ENCODE data around the gene UNC5CL. TPM values are rescaled to one million over a fixed set of nuclear protein-coding genes. Genes with fewer than 3 reads are reported as not detected.

Gene UNC5CL
- total RNA-seq, 1 experiment from 2014 or later = 0.58 TPM

- Histone ChIP-seq H3K4me2 (ENCODE audit: low read length) (no peak overlapping the region), H3K4me3 (ENCODE audit: low read length) (no peak overlapping the region), H3K27me3 (ENCODE audit: low read length) (no peaks in the 10 kb centered on the region), H3K79me2 (ENCODE audit: low read length) (no peaks in the 10 kb centered on the region), H3K9me3 (ENCODE audit: low read length) (no peaks in the 10 kb centered on the region), H2AFZ (ENCODE audit: low read length) (no peak overlapping the region), H3K36me3 (ENCODE audit: low read depth, low read length) (no peaks in the 10 kb centered on the region), H3F3A (ENCODE audit: low read length, unreplicated experiment) (no peaks in the 10 kb centered on the region), H3K4me1 (ENCODE audit: insufficient read depth, low read length) (peaks cover 22% of the 10 kb centered on the region), H4K20me1 (ENCODE audit: low read length) (no peaks in the 10 kb centered on the region), H3K9me2 (replicated peaks; ENCODE audit: low read length) (no peaks in the 10 kb centered on the region), H3K27ac (ENCODE audit: low read length) (no peak overlapping the region), H3K9ac (ENCODE audit: low read length) (no peak overlapping the region)
- POLR2A ChIA-PET (ENCODE audit: unreplicated experiment) = no interaction called here
- no peak for DNase-seq
- TF ChIP-seq EZH2 (IDR thresholded peaks at IDR 0.05; ENCODE audit: low read length, unreplicated experiment) = no peak
- TF ChIP-seq EZH2phosphoT487 (IDR thresholded peaks at IDR 0.05; ENCODE audit: borderline replicate concordance, low read length) = no peak
- TF ChIP-seq, protein P1, sequence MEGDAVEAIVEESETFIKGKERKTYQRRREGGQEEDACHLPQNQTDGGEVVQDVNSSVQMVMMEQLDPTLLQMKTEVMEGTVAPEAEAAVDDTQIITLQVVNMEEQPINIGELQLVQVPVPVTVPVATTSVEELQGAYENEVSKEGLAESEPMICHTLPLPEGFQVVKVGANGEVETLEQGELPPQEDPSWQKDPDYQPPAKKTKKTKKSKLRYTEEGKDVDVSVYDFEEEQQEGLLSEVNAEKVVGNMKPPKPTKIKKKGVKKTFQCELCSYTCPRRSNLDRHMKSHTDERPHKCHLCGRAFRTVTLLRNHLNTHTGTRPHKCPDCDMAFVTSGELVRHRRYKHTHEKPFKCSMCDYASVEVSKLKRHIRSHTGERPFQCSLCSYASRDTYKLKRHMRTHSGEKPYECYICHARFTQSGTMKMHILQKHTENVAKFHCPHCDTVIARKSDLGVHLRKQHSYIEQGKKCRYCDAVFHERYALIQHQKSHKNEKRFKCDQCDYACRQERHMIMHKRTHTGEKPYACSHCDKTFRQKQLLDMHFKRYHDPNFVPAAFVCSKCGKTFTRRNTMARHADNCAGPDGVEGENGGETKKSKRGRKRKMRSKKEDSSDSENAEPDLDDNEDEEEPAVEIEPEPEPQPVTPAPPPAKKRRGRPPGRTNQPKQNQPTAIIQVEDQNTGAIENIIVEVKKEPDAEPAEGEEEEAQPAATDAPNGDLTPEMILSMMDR (conservative IDR thresholded peaks at IDR 0.05; ENCODE audit: low read depth, low read length) = no peak
- no peak for ATAC-seq
- BruUV-seq (replicated peaks) = no TSS peak
- CTCF ChIA-PET = no interaction called here
- intact Hi-C loops (cut with micrococcal nuclease) = no loop called here
These were observed 816 bp downstream of the UNC5CL start for GRCh38 chr6:41038205-41038604.

GRCh38 chr6:41037107-41037900, 1.7 kb downstream of the UNC5CL start:
- no peak overlapping the region for H2AFZ ChIP-seq (ENCODE audit: low read length)
- no peaks in the 10 kb centered on the region for H3K79me2 ChIP-seq (ENCODE audit: low read length)
- ATAC-seq (no peak), DNase-seq (no peak)
- H4K20me1 ChIP-seq (ENCODE audit: low read length) = no peaks in the 10 kb centered on the region
- H3K4me2 ChIP-seq (ENCODE audit: low read length) = no peak overlapping the region
- H3K4me1 ChIP-seq (ENCODE audit: insufficient read depth, low read length) = peaks cover 22% of the 10 kb centered on the region
- H3K9me3 ChIP-seq (ENCODE audit: low read length) = no peaks in the 10 kb centered on the region
- no peaks in the 10 kb centered on the region for H3K36me3 ChIP-seq (ENCODE audit: low read depth, low read length)
- H3K9ac ChIP-seq (ENCODE audit: low read length) = no peak overlapping the region
- no peak overlapping the region for H3K4me3 ChIP-seq (ENCODE audit: low read length)
- H3K9me2 ChIP-seq (replicated peaks; ENCODE audit: low read length) = no peaks in the 10 kb centered on the region
- TF ChIP-seq EZH2 (IDR thresholded peaks at IDR 0.05; ENCODE audit: low read length, unreplicated experiment) (no peak), EZH2phosphoT487 (IDR thresholded peaks at IDR 0.05; ENCODE audit: borderline replicate concordance, low read length) (no peak)
- TF ChIP-seq, protein P1 (conservative IDR thresholded peaks at IDR 0.05; ENCODE audit: low read depth, low read length) = no peak
- H3K27ac ChIP-seq (ENCODE audit: low read length) = no peak overlapping the region
- H3K27me3 ChIP-seq (ENCODE audit: low read length) = no peaks in the 10 kb centered on the region
- ChIA-PET POLR2A (ENCODE audit: unreplicated experiment) (no interaction called here), CTCF (no interaction called here)
- no TSS peak for BruUV-seq (replicated peaks)
- H3F3A ChIP-seq (ENCODE audit: low read length, unreplicated experiment) = no peaks in the 10 kb centered on the region
- intact Hi-C loops (cut with micrococcal nuclease) = no loop called here

DNA sequence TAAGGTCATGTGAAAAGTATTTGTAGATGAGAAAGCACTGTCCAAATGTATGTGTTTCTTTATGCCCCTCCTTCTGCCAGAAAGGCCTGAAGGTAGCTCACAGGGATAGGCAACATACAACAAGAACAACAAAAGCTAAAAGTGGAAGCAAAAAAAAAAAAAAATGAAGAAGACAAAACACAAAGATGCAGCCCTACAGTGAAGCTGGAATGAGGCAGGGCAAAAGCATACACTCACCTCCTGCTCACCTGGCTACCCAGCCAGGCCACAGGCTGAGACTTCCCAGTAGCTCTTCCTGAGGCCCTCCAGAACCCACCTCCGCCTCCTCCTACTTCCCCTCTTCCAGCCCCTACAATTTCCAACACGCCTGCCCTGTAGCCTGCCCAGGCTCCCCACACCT, 2.4 kb downstream of the UNC5CL start:
- no peak overlapping the region for H2AFZ ChIP-seq (ENCODE audit: low read length)
- H3K27ac ChIP-seq (ENCODE audit: low read length) = no peak overlapping the region
- BruUV-seq (replicated peaks) = no TSS peak
- intact Hi-C loops (cut with micrococcal nuclease) = no loop called here
- TF ChIP-seq EZH2phosphoT487 (IDR thresholded peaks at IDR 0.05; ENCODE audit: borderline replicate concordance, low read length) = no peak
- TF ChIP-seq, protein P1 (conservative IDR thresholded peaks at IDR 0.05; ENCODE audit: low read depth, low read length) = no peak
- TF ChIP-seq EZH2 (IDR thresholded peaks at IDR 0.05; ENCODE audit: low read length, unreplicated experiment) = no peak
- H3F3A ChIP-seq (ENCODE audit: low read length, unreplicated experiment) = no peaks in the 10 kb centered on the region
- no peak overlapping the region for H3K9ac ChIP-seq (ENCODE audit: low read length)
- no peaks in the 10 kb centered on the region for H4K20me1 ChIP-seq (ENCODE audit: low read length)
- H3K4me3 ChIP-seq (ENCODE audit: low read length) = no peak overlapping the region
- no peaks in the 10 kb centered on the region for H3K36me3 ChIP-seq (ENCODE audit: low read depth, low read length)
- CTCF ChIA-PET = no interaction called here
- H3K79me2 ChIP-seq (ENCODE audit: low read length) = no peaks in the 10 kb centered on the region
- POLR2A ChIA-PET (ENCODE audit: unreplicated experiment) = no interaction called here
- H3K9me2 ChIP-seq (replicated peaks; ENCODE audit: low read length) = no peaks in the 10 kb centered on the region
- ATAC-seq = no peak
- no peak for DNase-seq
- no peaks in the 10 kb centered on the region for H3K9me3 ChIP-seq (ENCODE audit: low read length)
- no peak overlapping the region for H3K4me2 ChIP-seq (ENCODE audit: low read length)
- peaks cover 22% of the 10 kb centered on the region for H3K4me1 ChIP-seq (ENCODE audit: insufficient read depth, low read length)
- no peaks in the 10 kb centered on the region for H3K27me3 ChIP-seq (ENCODE audit: low read length)
